Bone marrow (tissue), 2 donors: ENCODE measurements around the gene SPEG.
"Not testable (repeated sequence)": the region's sequence is repeated elsewhere in the genome, so short reads cannot be mapped to it uniquely, and the experiment has no call there.

ENCODE experiments used
- DNase-seq, 2 donors: peaks; one replicate each; lab custom pipeline; 2025; lab: John Stamatoyannopoulos, UW

Gene SPEG

GRCh38 chr2:219404954-219405353 lies 29.7 kb upstream of the SPEG start:
- no peak for DNase-seq

- DNase-seq, result no peak
These were observed 29.2 kb upstream of the SPEG start for GRCh38 chr2:219405451-219405850.

- no peak for DNase-seq
These were observed 28.4 kb upstream of the SPEG start for GRCh38 chr2:219405958-219406860.

- DNase-seq, result no peak
These were observed 27.8 kb upstream of the SPEG start for GRCh38 chr2:219406861-219407230.

GRCh38 chr2:219407343-219407742 lies 27.3 kb upstream of the SPEG start:
- DNase-seq, result not testable (repeated sequence)

- no peak for DNase-seq
These were observed 26.4 kb upstream of the SPEG start for GRCh38 chr2:219408204-219408603.

GRCh38 chr2:219408631-219409030 lies 26.0 kb upstream of the SPEG start:
- no peak for DNase-seq

- no peak for DNase-seq
These were observed 25.0 kb upstream of the SPEG start for GRCh38 chr2:219409619-219410018.

GRCh38 chr2:219410390-219410789 lies 24.3 kb upstream of the SPEG start:
- DNase-seq, result no peak

- DNase-seq, result no peak
These were observed 19.8 kb upstream of the SPEG start for GRCh38 chr2:219414857-219415256.

GRCh38 chr2:219415580-219416234 lies 18.9 kb upstream of the SPEG start:
- DNase-seq, result no peak

- no peak for DNase-seq
These were observed 18.4 kb upstream of the SPEG start for GRCh38 chr2:219416235-219416602.

- DNase-seq, result no peak
These were observed 17.7 kb upstream of the SPEG start for GRCh38 chr2:219416938-219417337.

- DNase-seq, result no peak
These were observed 17.3 kb upstream of the SPEG start for GRCh38 chr2:219417374-219417773.

- no peak for DNase-seq
These were observed 16.3 kb upstream of the SPEG start, which contains the start of gene DES for GRCh38 chr2:219418155-219419011. TSS of gene DES (plus strand) at chr2:219418377. CDS start at chr2:219418463, 86 bp downstream.

GRCh38 chr2:219419012-219419324 lies 15.7 kb upstream of the SPEG start:
- no peak for DNase-seq

GRCh38 chr2:219419331-219420197 lies 15.1 kb upstream of the SPEG start:
- no peak for DNase-seq

GRCh38 chr2:219420687-219421086 lies 14.0 kb upstream of the SPEG start:
- no peak for DNase-seq

GRCh38 chr2:219421323-219421722 lies 13.3 kb upstream of the SPEG start:
- DNase-seq, result no peak

GRCh38 chr2:219422952-219423534 lies 11.6 kb upstream of the SPEG start:
- no peak for DNase-seq

GRCh38 chr2:219423652-219424377 lies 10.8 kb upstream of the SPEG start:
- DNase-seq, result no peak
